Astrocyte (in vitro differentiated cells and primary cell): Measurements from ENCODE around the gene SGCA. TPM values are rescaled to one million over a fixed set of nuclear protein-coding genes. Genes with fewer than 3 reads are reported as not detected.

ENCODE experiments used
- DNase-seq: peaks from one replicate; pipeline ENCODE4 v3.0.0-alpha.2; 2010; ENCODE audit warnings: low read depth
- FAIRE-seq: peaks from 2 replicates; lab custom pipeline; 2011; peaks lifted over from hg19 to GRCh38; lab: Jason Lieb, UNC
- H2AFZ ChIP-seq: 2 replicates; pipeline ENCODE4 v1.6.0; 2012; ENCODE audit warnings: low read depth, low read length, inconsistent platforms
- H3K27ac ChIP-seq: 2 replicates; pipeline ENCODE4 v1.5.1; 2011; ENCODE audit warnings: low read depth, low read length, inconsistent platforms
- H3K27me3 ChIP-seq: 2 replicates; pipeline ENCODE4 v1.6.0; 2011; ENCODE audit warnings: low read length, inconsistent platforms; ENCODE audit not compliant: insufficient read depth
- H3K36me3 ChIP-seq: 2 replicates; pipeline ENCODE4 v1.5.1; 2011; ENCODE audit warnings: low read length, inconsistent platforms; ENCODE audit not compliant: insufficient read depth
- H3K4me1 ChIP-seq: 2 replicates; pipeline ENCODE4 v1.5.1; 2011; ENCODE audit warnings: low read length, inconsistent platforms; ENCODE audit not compliant: insufficient read depth
- H3K4me2 ChIP-seq: 2 replicates; pipeline ENCODE4 v1.6.0; 2012; ENCODE audit warnings: low read length, inconsistent platforms
- H3K4me3 ChIP-seq: 2 replicates; pipeline ENCODE4 v1.5.1; 2011; ENCODE audit warnings: low read depth, mild to moderate bottlenecking, low read length, inconsistent platforms; ENCODE audit not compliant: insufficient read depth
- H3K79me2 ChIP-seq: 2 replicates; pipeline ENCODE4 v1.6.0; 2012; ENCODE audit warnings: mild to moderate bottlenecking, low read length, inconsistent platforms; ENCODE audit not compliant: insufficient read depth
- H3K9ac ChIP-seq: 2 replicates; pipeline ENCODE4 v1.6.0; 2012; ENCODE audit warnings: mild to moderate bottlenecking, low read length, inconsistent platforms
- H3K9me3 ChIP-seq: 2 replicates; pipeline ENCODE4 v1.5.1; 2012; ENCODE audit warnings: low read depth, mild to moderate bottlenecking, low read length, inconsistent platforms; ENCODE audit not compliant: insufficient read depth
- H4K20me1 ChIP-seq: 2 replicates; pipeline ENCODE4 v1.6.0; 2012; ENCODE audit warnings: low read length, inconsistent platforms; ENCODE audit not compliant: insufficient read depth
- H3K27ac Mint-ChIP-seq: one replicate; pipeline ENCODE4 v1.8.0; 2021; ENCODE audit warnings: mild to moderate bottlenecking, mixed read lengths; ENCODE audit not compliant: unreplicated experiment
- H3K27me3 Mint-ChIP-seq: one replicate; pipeline ENCODE4 v1.8.0; 2021; ENCODE audit warnings: low read depth, mixed read lengths; ENCODE audit not compliant: unreplicated experiment
- H3K36me3 Mint-ChIP-seq: one replicate; pipeline ENCODE4 v1.8.0; 2021; ENCODE audit warnings: low read depth, mixed read lengths; ENCODE audit not compliant: unreplicated experiment
- H3K4me1 Mint-ChIP-seq: one replicate; pipeline ENCODE4 v1.8.0; 2021; ENCODE audit warnings: low read depth, mixed read lengths; ENCODE audit not compliant: unreplicated experiment
- H3K4me3 Mint-ChIP-seq: one replicate; pipeline ENCODE4 v1.8.0; 2021; ENCODE audit warnings: mild to moderate bottlenecking, moderate library complexity, mixed read lengths; ENCODE audit not compliant: unreplicated experiment
- H3K9me3 Mint-ChIP-seq: one replicate; pipeline ENCODE4 v1.8.0; 2021; ENCODE audit warnings: mild to moderate bottlenecking, mixed read lengths; ENCODE audit not compliant: unreplicated experiment
- EZH2 ChIP-seq: IDR thresholded peaks from 2 replicates; pipeline ENCODE4 v1.6.1; 2012; ENCODE audit warnings: mild to moderate bottlenecking, low read length, inconsistent platforms; ENCODE audit not compliant: insufficient read depth
- total RNA-seq: library from RNA; stranded (reverse); gene quantifications from 2 replicates; pipeline ENCODE4 v1.2.1, GENCODE V29; 2021
- TF ChIP-seq, protein P1 (sequence below): IDR thresholded peaks from 2 replicates; pipeline ENCODE4 v1.5.1; 2011; ENCODE audit warnings: low read depth, mild to moderate bottlenecking, inconsistent platforms, low read length, moderate library complexity; ENCODE audit not compliant: insufficient read depth

The SGCA gene
- total RNA-seq, 1 donor from 2014 or later: 0.32 TPM

DNA sequence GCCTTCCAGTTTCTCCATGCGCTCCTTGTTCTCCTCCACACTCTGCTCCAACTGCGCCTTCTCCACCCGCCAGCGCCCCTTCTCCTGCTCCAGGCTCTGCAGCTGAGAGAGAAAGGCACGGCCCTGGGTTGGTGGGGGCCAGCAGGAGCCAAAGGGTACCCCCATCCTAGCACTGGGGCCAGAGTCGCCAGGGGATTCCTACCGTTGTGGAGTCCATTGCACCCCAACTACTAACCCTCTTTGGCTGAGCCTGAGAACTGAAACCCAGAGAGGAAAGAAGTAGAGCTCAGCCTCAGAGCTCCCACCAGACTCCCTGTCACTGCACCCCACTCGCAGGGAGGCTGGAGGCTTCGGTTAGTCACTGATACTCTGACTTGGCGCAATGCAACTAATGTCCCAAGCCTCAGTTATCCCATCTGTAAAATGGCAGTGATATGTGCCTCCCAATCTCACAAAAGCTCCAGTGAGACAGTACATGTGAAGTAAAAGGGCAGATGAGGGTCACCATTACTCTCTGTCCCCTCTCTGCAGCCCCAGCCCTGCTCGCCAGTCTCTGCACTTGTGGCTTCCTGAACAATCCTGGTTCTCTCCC is 29.6 kb upstream of the SGCA start:
- Histone ChIP-seq H3K79me2 (peaks cover 24% of the 10 kb centered on the region), H3K4me3 (no peak overlapping the region), H3K27me3 (no peaks in the 10 kb centered on the region), H3K4me2 (no peak overlapping the region), H3K4me1 (peaks cover 19% of the 10 kb centered on the region), H2AFZ (no peak overlapping the region), H3K9ac (no peak overlapping the region), H3K9me3 (no peaks in the 10 kb centered on the region), H3K27ac (no peak overlapping the region), H3K36me3 (peaks cover 30% of the 10 kb centered on the region), H4K20me1 (peaks cover 85% of the 10 kb centered on the region)
- Mint-ChIP-seq H3K27me3 (no peaks in the 10 kb centered on the region), H3K27ac (no peak overlapping the region), H3K4me3 (no peak overlapping the region), H3K9me3 (no peaks in the 10 kb centered on the region), H3K4me1 (peaks cover 11% of the 10 kb centered on the region), H3K36me3 (peaks cover 37% of the 10 kb centered on the region)
- TF ChIP-seq EZH2: no peak
- TF ChIP-seq, protein P1, sequence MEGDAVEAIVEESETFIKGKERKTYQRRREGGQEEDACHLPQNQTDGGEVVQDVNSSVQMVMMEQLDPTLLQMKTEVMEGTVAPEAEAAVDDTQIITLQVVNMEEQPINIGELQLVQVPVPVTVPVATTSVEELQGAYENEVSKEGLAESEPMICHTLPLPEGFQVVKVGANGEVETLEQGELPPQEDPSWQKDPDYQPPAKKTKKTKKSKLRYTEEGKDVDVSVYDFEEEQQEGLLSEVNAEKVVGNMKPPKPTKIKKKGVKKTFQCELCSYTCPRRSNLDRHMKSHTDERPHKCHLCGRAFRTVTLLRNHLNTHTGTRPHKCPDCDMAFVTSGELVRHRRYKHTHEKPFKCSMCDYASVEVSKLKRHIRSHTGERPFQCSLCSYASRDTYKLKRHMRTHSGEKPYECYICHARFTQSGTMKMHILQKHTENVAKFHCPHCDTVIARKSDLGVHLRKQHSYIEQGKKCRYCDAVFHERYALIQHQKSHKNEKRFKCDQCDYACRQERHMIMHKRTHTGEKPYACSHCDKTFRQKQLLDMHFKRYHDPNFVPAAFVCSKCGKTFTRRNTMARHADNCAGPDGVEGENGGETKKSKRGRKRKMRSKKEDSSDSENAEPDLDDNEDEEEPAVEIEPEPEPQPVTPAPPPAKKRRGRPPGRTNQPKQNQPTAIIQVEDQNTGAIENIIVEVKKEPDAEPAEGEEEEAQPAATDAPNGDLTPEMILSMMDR: no peak
- no peak for DNase-seq
- no peak for FAIRE-seq

- DNase-seq (no peak), FAIRE-seq (no peak)
- Histone ChIP-seq H3K4me1 (peaks cover 19% of the 10 kb centered on the region), H3K9ac (no peak overlapping the region), H3K27me3 (no peaks in the 10 kb centered on the region), H3K36me3 (peaks cover 38% of the 10 kb centered on the region), H2AFZ (no peak overlapping the region), H3K27ac (no peak overlapping the region), H3K9me3 (no peaks in the 10 kb centered on the region), H3K4me3 (no peak overlapping the region), H3K79me2 (peaks cover 29% of the 10 kb centered on the region), H4K20me1 (peaks cover 92% of the 10 kb centered on the region), H3K4me2 (no peak overlapping the region)
- TF ChIP-seq, protein P1: no peak
- no peak for TF ChIP-seq EZH2
- H3K9me3 Mint-ChIP-seq: no peaks in the 10 kb centered on the region
- H3K27me3 Mint-ChIP-seq: no peaks in the 10 kb centered on the region
- peaks cover 9% of the 10 kb centered on the region for H3K4me1 Mint-ChIP-seq
- peaks cover 44% of the 10 kb centered on the region for H3K36me3 Mint-ChIP-seq
- H3K27ac Mint-ChIP-seq: peak overlapping the region; percentile 41
- H3K4me3 Mint-ChIP-seq: no peak overlapping the region
These were observed 28.8 kb upstream of the SGCA start for GRCh38 chr17:50137042-50137441.

DNA sequence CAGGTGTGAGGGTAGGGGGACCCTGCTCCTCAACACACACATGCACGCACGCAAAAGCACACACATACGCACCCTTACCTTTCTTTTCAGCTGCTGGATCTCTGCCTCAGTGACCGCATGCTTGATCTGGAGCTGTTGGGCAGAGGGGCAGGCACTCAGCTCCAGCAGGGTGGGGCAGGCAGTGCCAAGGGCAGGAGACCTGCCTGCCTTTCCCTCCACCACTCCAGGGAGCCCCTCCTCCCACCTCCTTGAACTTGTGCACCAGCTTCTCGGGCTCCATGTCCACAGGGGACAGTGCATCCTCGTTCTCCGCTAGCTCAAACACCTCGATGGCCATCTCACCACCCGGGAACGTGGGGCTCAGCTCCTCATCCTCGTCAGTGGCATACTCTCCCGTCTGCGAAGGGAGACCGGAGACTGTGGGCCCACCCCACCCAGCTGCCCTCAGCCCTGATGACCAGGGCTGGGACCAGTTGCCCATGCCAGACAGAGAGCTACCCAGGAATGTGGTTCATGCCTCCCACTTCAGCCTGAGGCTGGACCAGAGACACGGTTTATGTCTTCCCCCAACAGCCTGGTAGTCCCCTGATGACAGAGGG is 26.5 kb upstream of the SGCA start:
- H3K36me3 ChIP-seq: peaks cover 45% of the 10 kb centered on the region
- H3K27ac ChIP-seq: no peak overlapping the region
- no peaks in the 10 kb centered on the region for H3K4me1 Mint-ChIP-seq
- peaks cover 9% of the 10 kb centered on the region for H3K4me1 ChIP-seq
- no peak overlapping the region for H3K9ac ChIP-seq
- no peak overlapping the region for H3K4me2 ChIP-seq
- DNase-seq (no peak), FAIRE-seq (no peak)
- H3K27me3 ChIP-seq: no peaks in the 10 kb centered on the region
- H2AFZ ChIP-seq: no peak overlapping the region
- H3K9me3 ChIP-seq: no peaks in the 10 kb centered on the region
- peak; percentile 32 for TF ChIP-seq EZH2
- TF ChIP-seq, protein P1: no peak
- no peak overlapping the region for H3K4me3 ChIP-seq
- H3K27me3 Mint-ChIP-seq: no peaks in the 10 kb centered on the region
- H4K20me1 ChIP-seq: peaks cover 94% of the 10 kb centered on the region
- no peak overlapping the region for H3K4me3 Mint-ChIP-seq
- H3K9me3 Mint-ChIP-seq: no peaks in the 10 kb centered on the region
- no peak overlapping the region for H3K27ac Mint-ChIP-seq
- H3K79me2 ChIP-seq: peaks cover 51% of the 10 kb centered on the region
- H3K36me3 Mint-ChIP-seq: peaks cover 62% of the 10 kb centered on the region
